GM12873 (cell line): Measurements from ENCODE around the gene SNRNP25.

Experiments
- TF ChIP-seq, protein P1 (sequence below): IDR thresholded peaks from 2 replicates; pipeline ENCODE4 v1.5.1; 2012; ENCODE audit warnings: low read depth, mild to moderate bottlenecking, moderate library complexity, low read length, control low read depth; ENCODE audit not compliant: insufficient read depth; ENCODE audit errors: missing control alignments

Gene SNRNP25

DNA sequence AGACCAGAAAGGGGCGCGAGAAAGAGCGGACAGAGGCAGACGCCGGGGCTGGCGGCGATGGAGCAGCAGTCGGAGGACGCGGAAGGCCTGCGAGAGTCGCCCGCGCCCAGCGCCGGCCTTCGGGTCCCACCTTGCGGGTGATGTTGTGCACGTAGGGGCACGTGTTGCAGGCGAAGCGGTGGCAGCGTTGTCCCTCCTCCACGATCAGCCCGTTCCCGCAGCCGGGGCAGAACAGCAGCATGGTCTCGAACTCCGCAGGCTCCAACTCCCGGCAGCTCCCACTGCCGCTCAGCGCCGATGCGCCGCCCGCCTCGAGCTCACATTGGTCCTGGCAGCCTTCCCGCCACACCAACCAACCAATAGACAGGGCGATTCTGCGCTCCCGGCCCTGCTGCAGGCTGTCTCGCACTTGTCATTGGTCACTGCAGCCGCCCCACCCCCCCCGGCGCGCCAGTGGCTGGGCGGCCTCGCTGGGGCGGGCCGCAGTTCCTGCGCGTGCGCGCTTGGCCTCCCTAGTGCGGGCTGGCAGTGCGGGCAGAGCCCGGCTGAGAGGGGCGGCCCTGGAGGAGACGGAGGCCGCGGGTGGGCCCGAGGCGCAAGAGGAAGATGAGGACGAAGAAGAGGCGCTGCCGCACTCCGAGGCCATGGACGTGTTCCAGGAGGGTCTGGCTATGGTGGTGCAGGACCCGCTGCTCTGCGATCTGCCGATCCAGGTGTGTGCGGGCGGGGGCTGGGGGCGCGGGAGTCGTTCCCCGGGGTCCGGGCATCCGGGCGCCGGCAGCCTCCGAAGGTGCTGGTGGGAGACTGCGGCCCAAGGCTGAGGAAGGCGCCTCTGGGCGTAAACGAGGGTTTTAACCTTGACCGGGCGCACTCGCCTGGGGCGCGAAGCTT, at the start of gene SNRNP25, which contains the start of gene POLR3K:
Gene SNRNP25, plus strand, starts transcription at position 483 of the 891 bp plus-strand sequence. Its CDS starts 189 bp downstream, at position 672.
Gene POLR3K, minus strand, starts transcription at position 263 of the 891 bp plus-strand sequence. Its CDS starts 22 bp downstream, at position 241.
- TF ChIP-seq, protein P1, sequence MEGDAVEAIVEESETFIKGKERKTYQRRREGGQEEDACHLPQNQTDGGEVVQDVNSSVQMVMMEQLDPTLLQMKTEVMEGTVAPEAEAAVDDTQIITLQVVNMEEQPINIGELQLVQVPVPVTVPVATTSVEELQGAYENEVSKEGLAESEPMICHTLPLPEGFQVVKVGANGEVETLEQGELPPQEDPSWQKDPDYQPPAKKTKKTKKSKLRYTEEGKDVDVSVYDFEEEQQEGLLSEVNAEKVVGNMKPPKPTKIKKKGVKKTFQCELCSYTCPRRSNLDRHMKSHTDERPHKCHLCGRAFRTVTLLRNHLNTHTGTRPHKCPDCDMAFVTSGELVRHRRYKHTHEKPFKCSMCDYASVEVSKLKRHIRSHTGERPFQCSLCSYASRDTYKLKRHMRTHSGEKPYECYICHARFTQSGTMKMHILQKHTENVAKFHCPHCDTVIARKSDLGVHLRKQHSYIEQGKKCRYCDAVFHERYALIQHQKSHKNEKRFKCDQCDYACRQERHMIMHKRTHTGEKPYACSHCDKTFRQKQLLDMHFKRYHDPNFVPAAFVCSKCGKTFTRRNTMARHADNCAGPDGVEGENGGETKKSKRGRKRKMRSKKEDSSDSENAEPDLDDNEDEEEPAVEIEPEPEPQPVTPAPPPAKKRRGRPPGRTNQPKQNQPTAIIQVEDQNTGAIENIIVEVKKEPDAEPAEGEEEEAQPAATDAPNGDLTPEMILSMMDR, result no peak

DNA sequence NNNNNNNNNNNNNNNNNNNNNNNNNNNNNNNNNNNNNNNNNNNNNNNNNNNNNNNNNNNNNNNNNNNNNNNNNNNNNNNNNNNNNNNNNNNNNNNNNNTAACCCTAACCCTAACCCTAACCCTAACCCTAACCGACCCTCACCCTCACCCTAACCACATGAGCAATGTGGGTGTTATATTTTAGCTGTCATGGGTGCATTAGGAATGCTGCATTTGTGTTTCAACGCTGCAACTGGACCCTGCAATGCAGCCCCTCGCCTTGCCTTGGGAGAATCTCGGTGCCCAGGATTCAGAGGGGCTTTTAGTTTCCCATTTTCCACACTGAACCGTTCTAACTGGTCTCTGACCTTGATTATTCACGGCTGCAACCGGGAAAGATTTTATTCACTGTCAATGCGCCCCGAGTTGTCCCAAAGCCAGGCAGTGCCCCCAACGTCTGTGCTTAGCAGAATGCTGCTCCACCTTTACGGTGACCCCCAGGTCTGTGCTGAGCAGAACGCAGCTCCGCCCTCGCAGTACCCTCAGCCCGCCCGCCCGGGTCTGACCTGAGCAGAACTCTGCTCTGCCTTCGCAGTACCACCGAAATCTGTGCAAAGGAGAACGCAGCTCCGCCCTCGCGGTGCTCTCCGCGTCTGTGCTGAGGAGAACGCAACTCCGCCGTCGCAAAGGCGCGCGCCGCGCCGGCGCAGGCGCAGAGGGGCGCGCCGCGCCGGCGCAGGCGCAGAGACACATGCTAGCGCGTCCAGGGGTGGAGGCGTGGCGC, 43.5 kb upstream of the SNRNP25 start:
- TF ChIP-seq, protein P1, result no peak

DNA sequence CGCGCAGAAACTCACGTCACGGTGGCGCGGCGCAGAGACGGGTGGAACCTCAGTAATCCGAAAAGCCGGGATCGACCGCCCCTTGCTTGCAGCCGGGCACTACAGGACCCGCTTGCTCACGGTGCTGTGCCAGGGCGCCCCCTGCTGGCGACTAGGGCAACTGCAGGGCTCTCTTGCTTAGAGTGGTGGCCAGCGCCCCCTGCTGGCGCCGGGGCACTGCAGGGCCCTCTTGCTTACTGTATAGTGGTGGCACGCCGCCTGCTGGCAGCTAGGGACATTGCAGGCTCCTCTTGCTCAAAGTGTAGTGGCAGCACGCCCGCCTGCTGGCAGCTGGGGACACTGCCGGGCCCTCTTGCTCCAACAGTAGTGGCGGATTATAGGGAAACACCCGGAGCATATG, 42.9 kb upstream of the SNRNP25 start:
- TF ChIP-seq, protein P1, result peak; percentile 63

- TF ChIP-seq, protein P1, result no peak
Measured at GRCh38 chr16:33877-34647, 19.6 kb upstream of the SNRNP25 start.

- TF ChIP-seq, protein P1, result no peak
Measured at GRCh38 chr16:34648-34987, 19.0 kb upstream of the SNRNP25 start.

GRCh38 chr16:35011-35677, 18.5 kb upstream of the SNRNP25 start:
- TF ChIP-seq, protein P1, result no peak
